Heart right ventricle (tissue), 16 donors: Measurements from ENCODE around the gene C14orf39. TPM values are rescaled to one million over a fixed set of nuclear protein-coding genes. Genes with fewer than 3 reads are reported as not detected.

Experiments
- ATAC-seq, 8 donors: fragments of 200-7000 bp; cut with Tn5 transposase; one replicate each; pipeline ENCODE4 v1.9.1; 2020; ENCODE audit warnings: mild to moderate bottlenecking in 8 of 8, moderate library complexity in 8 of 8, moderate number of reproducible peaks in 1 of 8
- DNase-seq, 2 donors: peaks; one replicate each; pipeline ENCODE4 v3.0.0-alpha.2; 2020
- H3K27ac ChIP-seq, 10 donors: fragments of 200-600 bp; sonication (generic) in 2 of 10; one replicate each; pipeline versions ENCODE4 v1.5.0 to v1.8.0; 2020 to 2022; ENCODE audit warnings: mild to moderate bottlenecking in 3 of 10
- H3K27me3 ChIP-seq, 7 donors: fragments of 200-600 bp; one replicate each; pipeline ENCODE4 v1.8.0; 2021 to 2022; ENCODE audit warnings: mild to moderate bottlenecking in 2 of 7
- H3K36me3 ChIP-seq, 9 donors: fragments of 200-600 bp; sonication (generic) in 1 of 9; one replicate each; pipeline versions ENCODE4 v1.5.0 to v1.8.0; 2020 to 2022; ENCODE audit warnings: mild to moderate bottlenecking in 2 of 9
- H3K4me1 ChIP-seq, 9 donors: fragments of 200-600 bp; sonication (generic) in 1 of 9; one replicate each; pipeline versions ENCODE4 v1.5.0 to v1.8.0; 2020 to 2022; ENCODE audit warnings: mild to moderate bottlenecking in 4 of 9
- H3K4me3 ChIP-seq, 10 donors: fragments of 200-600 bp; sonication (generic) in 2 of 10; one replicate each; pipeline versions ENCODE4 v1.5.0 to v1.8.0; 2020 to 2022; ENCODE audit warnings: mild to moderate bottlenecking in 7 of 10, moderate library complexity in 2 of 10
- H3K9me3 ChIP-seq, 11 donors: fragments of 200-600 bp in 10 of 11; sonication (generic) in 2 of 11; one replicate each; pipeline versions ENCODE4 v1.5.0 to v1.8.0; 2013 to 2022; ENCODE audit warnings: mild to moderate bottlenecking in 2 of 11, control low read depth in 1 of 11, moderate library complexity in 1 of 11
- CTCF ChIP-seq, 9 donors: fragments of 200-600 bp; sonication (generic) in 2 of 9; IDR thresholded peaks; one replicate each; pipeline versions ENCODE4 v1.5.0 to v1.8.0; 2021 to 2022; ENCODE audit warnings: antibody characterized with exemption in 9 of 9, mild to moderate bottlenecking in 5 of 9, moderate library complexity in 1 of 9
- WGBS, 2 donors: extraction: QIAGEN DNeasy Blood & Tissue Kit; methylation state at CpG; one replicate each; pipeline ENCODE4 v1.1.7; 2013; ENCODE audit warnings: inconsistent platforms in 1 of 2; 5-methylcytosine and 5-hydroxymethylcytosine counted together
- intact Hi-C, 10 donors: fragments of 100-400 bp; cut with DNase I; formaldehyde crosslinking; loops; one replicate each; pipeline versions ENCODE4 v1.11.1 to v1.14.2; 2022
- polyA plus RNA-seq, 2 donors: library from polyadenylated mRNA; stranded (reverse); fragments of 200-250 nt; gene quantifications; one replicate each; pipeline ENCODE4 v1.2.3, GENCODE V29; 2013
- total RNA-seq, 10 donors: library from RNA; stranded (reverse); fragmentation: NEBNext Ultra II Directional in 3 of 10; extraction: Animal tissue kit (Norgen Biotek cat#: 25700) in 3 of 10; gene quantifications; one replicate each; pipeline versions ENCODE4 v1.2.1 to v1.2.4, GENCODE V29; 2021 to 2023
- donor health status: Arrhythmogenic right ventricular cardiomyopathy.
- donor health status: ischemic (EF 13 %, LVEDD 7.1; RV severe dilation, severe dysfunction).
- donor health status: healthy with polysubstance abuse.
- donor health status: DM: no; HTN: yes; CAD: no.
- donor health status: DM: no; HTN: no; CAD: no.
- donor health status: ischemic (EF 25% LVEDD 6.9; RV normal size, moderate dysfunction).
- donor health status: ischemic (EF 25% LVEDD 5.7; RV mildly dilated, moderate dysfunction).
- donor health status: healthy.
- donor health status: DM: yes; HTN: yes; CAD: no.
- donor health status: Ischemic cardiomyopathy.
- donor health status: ischemic (EF 35%, LVEDD 5.7; RV mildly dilated, moderate dysfunction).
- donor health status: nonischemic (EF 11% LVEDD 7.7; RV severe dilation, severe dysfunction).
- donor health status: DM: yes; HTN: yes; CAD: no.
- donor health status: PGD.
- donor health status: ischemic (EF 29% LVEDD 5.4; RV normal size, mild dysfunction).
- donor health status: nonischemic (EF 23%, LVEDD 6.1; RV moderate dilation, normal function).

C14orf39 gene
- total and polyA plus RNA-seq, 12 donors: not detected

GRCh38 chr14:60512126-60512525 lies 26.3 kb upstream of the C14orf39 start:
- Histone ChIP-seq H3K9me3 (peaks cover 0 to 4% (median 0%) of the 10 kb centered on the region in 11 donors), H3K27me3 (peaks cover 58 to 100% (median 100%) of the 10 kb centered on the region in 7 donors), H3K4me1 (peaks cover 0 to 53% (median 39%) of the 10 kb centered on the region in 9 donors), H3K36me3 (no peaks in the 10 kb centered on the region), H3K27ac (no peak overlapping the region), H3K4me3 (no peak overlapping the region)
- 4 to 7% methylated on average over 2 of the region's 2 CpGs for whole genome bisulfite sequencing, 2 donors
- no peak for DNase-seq
- intact Hi-C loops: no loop called here
- no peak for TF ChIP-seq CTCF (IDR thresholded peaks at IDR 0.05)
- no peak for ATAC-seq

DNA sequence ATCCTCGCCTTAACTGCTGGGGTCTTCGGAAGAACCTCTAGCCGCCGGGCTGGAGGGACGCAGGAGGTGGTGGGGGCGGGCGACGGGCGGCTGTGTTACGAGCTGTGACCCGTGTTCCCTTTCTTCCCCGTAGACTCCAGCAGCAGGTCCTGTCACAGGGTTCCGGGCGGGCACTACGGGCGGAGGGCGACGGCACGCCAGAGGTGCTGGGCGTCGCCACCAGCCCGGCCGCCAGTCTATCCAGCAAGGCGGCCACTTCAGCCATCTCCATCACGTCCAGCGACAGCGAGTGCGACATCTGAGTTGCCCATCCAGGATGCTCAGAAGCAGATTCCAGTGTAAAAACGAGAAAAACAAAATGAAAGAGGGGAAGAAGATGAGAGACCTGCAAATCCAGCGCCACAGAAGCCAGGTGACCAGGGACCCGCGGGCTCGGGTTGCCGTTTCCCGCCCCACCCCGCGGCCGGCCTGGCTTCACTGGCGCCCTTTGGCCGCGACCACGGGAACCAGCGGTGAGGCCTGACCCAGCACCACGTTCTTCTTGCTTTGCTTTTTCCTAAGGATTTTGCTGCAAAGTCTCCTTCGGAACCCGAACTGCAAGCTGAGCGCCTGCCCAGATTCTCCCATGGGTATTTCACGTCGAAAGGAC lies 25.2 kb upstream of the C14orf39 start:
- WGBS, 2 donors: 0 to 2% methylated on average over 49 of the region's 49 CpGs
- H3K36me3 ChIP-seq: no peaks in the 10 kb centered on the region
- peaks cover 0 to 54% (median 42%) of the 10 kb centered on the region in 9 donors for H3K4me1 ChIP-seq

DNA sequence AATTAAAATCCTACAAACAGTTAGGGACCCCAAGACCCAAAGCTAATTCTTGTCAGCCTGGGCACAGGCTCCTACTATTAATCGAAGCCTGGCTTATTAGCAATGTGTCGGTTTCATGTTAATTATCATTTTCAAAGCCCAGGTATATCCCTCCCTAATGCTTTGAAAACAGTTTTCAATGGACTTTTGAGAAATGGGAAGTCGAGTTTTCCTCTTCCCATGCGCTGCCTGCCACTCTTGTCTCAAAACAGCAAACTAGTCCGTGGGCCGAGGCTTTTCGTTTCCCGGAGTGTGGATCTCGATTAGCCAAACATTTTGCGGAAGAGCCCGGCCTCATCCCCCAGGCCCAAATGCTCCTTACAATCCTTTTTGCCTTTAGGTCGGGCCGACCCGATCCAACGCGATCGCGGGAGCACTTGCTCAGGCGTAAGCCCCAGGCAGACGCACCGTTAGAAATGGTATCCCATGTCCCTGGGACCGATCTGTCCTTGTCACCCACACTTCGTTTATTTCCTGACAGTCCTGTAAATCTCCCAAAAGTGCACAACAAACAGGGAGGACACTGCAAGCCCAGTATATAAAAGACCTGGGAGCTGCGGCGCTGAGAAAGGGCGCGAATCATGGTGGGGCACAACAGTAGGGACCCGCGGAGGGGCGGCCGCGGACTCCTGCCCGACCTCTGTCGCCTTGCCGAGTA lies 24.5 kb upstream of the C14orf39 start:
- peaks cover 0 to 52% (median 40%) of the 10 kb centered on the region in 9 donors for H3K4me1 ChIP-seq

More for the DNA sequence above, 25.2 kb upstream of the C14orf39 start:
- Histone ChIP-seq H3K4me3 (peak overlapping the region in 1 of 10 donors; percentile 16), H3K27ac (no peak overlapping the region), H3K9me3 (no peaks in the 10 kb centered on the region), H3K27me3 (peaks cover 58 to 100% (median 100%) of the 10 kb centered on the region in 7 donors)
- intact Hi-C loops: no loop called here
- DNase-seq: peak in 1 of 2 donors; percentile 8
- TF ChIP-seq CTCF (IDR thresholded peaks at IDR 0.05): no peak
- no peak for ATAC-seq

More for the DNA sequence above, 24.5 kb upstream of the C14orf39 start:
- ATAC-seq (no peak), DNase-seq (no peak)
- H3K9me3 ChIP-seq: no peaks in the 10 kb centered on the region
- H3K27me3 ChIP-seq: peaks cover 51 to 100% (median 100%) of the 10 kb centered on the region in 7 donors
- no peak overlapping the region for H3K27ac ChIP-seq
- no peaks in the 10 kb centered on the region for H3K36me3 ChIP-seq
- no peak overlapping the region for H3K4me3 ChIP-seq
- WGBS, 2 donors: 1 to 3% methylated on average over 35 of the region's 35 CpGs
- intact Hi-C loops: no loop called here
- no peak for TF ChIP-seq CTCF (IDR thresholded peaks at IDR 0.05)
